Measurements from ENCODE around the gene FAM110C.
A peak's percentile ranks its signal among the peaks of the same experiment; 100 is the strongest.

DNA sequence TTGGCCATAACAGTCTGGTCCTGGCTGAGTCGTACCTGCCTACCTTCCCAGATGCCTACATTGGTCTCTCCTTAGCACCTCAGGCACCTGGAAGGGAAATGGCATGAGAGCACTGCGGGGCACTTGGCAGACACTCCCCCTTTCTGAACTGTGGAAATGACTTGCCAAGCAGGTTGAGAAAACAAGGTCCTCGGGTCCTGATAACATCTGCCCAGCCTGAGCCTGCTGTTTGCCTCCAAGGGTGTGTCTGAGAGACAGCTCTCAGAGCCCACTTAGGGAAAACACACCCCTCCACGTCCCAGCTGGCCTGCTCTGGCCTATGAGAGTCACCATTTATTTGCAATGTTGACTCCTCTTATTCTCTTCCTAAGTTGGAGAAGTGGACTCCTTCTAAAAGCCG, 10.5 kb downstream of the FAM110C start:
- TF ChIP-seq POLR2A (IDR thresholded peaks at IDR 0.05), result no peak
- TF ChIP-seq, protein P1, sequence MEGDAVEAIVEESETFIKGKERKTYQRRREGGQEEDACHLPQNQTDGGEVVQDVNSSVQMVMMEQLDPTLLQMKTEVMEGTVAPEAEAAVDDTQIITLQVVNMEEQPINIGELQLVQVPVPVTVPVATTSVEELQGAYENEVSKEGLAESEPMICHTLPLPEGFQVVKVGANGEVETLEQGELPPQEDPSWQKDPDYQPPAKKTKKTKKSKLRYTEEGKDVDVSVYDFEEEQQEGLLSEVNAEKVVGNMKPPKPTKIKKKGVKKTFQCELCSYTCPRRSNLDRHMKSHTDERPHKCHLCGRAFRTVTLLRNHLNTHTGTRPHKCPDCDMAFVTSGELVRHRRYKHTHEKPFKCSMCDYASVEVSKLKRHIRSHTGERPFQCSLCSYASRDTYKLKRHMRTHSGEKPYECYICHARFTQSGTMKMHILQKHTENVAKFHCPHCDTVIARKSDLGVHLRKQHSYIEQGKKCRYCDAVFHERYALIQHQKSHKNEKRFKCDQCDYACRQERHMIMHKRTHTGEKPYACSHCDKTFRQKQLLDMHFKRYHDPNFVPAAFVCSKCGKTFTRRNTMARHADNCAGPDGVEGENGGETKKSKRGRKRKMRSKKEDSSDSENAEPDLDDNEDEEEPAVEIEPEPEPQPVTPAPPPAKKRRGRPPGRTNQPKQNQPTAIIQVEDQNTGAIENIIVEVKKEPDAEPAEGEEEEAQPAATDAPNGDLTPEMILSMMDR (IDR thresholded peaks at IDR 0.05), result no peak
- TF ChIP-seq POLR2AphosphoS5 (IDR thresholded peaks at IDR 0.05), result peak in 1 of 3 donors; percentile 52

All from transverse colon (tissue), 4 donors.